ENCODE measurements around the gene QARS1. TPM values are rescaled to one million over a fixed set of nuclear protein-coding genes. Genes with fewer than 3 reads are reported as not detected.
A peak's percentile ranks its signal among the peaks of the same experiment; 100 is the strongest.

QARS1 gene
- total and polyA plus RNA-seq, 2 of the 13 experiments (the other 11 are each of a cell fraction or from before 2014, with no cell fraction given) = 307 to 327 TPM

DNA sequence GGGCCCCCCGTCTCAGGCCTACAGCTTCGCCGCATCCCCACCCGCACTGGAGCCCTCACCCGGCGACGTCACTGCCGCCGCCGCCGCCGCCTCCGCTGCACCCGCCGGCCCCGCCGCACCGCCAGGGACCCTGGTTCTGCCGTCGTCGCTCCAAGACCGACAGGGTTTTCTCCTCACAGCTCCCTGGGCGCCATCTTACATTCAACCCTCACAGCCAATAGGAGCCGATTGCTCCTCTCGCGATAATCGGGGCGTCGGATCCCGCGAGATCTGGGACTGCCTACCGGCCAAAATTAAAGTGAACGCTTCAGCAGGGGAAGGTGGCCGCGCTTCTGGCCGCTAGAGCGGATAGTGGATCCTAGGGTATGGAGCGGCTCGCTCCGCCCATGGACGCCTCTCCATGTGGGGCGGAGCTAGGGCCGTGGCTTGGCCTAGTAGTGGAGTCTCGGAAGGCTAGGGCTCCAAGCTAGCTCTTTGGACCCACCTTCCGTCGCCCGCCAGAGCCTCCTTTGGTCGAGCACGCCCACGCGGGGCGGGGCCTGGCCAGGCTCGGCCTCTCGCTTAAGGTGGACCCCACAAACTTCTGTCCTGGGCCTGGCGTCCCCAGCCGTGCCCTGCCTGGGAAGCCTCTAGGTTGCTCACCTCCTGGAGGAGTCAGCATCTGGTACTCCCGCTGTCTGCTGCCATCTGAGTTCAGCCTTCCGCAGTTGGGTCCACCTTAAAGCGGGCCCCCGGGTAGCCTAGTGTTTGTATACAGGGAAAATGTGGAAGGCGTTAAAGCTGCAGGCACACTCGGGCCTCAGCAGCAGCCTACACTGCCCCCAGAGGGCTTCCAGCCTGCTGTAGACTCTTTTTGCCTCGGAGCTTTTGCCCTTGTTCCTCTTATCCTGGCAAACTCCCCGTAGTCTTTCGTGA is 10.4 kb downstream of the QARS1 start, which contains the start of gene QRICH1 (continued):
- TF ChIP-seq ZNF761 (CRISPR knock-in tag; conservative IDR thresholded peaks at IDR 0.05) (no peak; the same call in none of the 2 replicates), CCDC6 (CRISPR knock-in tag; IDR thresholded peaks at IDR 0.05) (no peak), BHLHE40 (IDR thresholded peaks at IDR 0.05; ENCODE audit: low read length) (no peak), MED1 (CRISPR knock-in tag; IDR thresholded peaks at IDR 0.05) (peak; percentile 60), ZNF572 (CRISPR knock-in tag; IDR thresholded peaks at IDR 0.05) (peak; percentile 4; the same call in 1 of the 2 replicates), HNRNPLL (IDR thresholded peaks at IDR 0.05; ENCODE audit: low read depth, low read length, poor library complexity, severe bottlenecking) (peak; percentile 73), TCF7 (IDR thresholded peaks at IDR 0.05; ENCODE audit: low read depth) (no peak), NCOA2 (CRISPR knock-in tag; IDR thresholded peaks at IDR 0.05) (no peak; the same call in 1 of the 2 replicates), ATM (IDR thresholded peaks at IDR 0.05; ENCODE audit: borderline replicate concordance) (no peak), ZNF713 (CRISPR knock-in tag; IDR thresholded peaks at IDR 0.05) (no peak), EHMT2 (IDR thresholded peaks at IDR 0.05; ENCODE audit: borderline replicate concordance, low read depth, low read length) (no peak), ZNF343 (CRISPR knock-in tag; IDR thresholded peaks at IDR 0.05) (no peak), ZEB1 (IDR thresholded peaks at IDR 0.05; ENCODE audit: insufficient replicate concordance, low read depth) (no peak), SAFB2 (CRISPR knock-in tag; IDR thresholded peaks at IDR 0.05; ENCODE audit: borderline replicate concordance, low read depth) (no peak), MIXL1 (CRISPR knock-in tag; IDR thresholded peaks at IDR 0.05) (no peak), KAT2B (IDR thresholded peaks at IDR 0.05; ENCODE audit: borderline replicate concordance, low read depth, low read length) (no peak), TOE1 (CRISPR knock-in tag; IDR thresholded peaks at IDR 0.05) (no peak), ZNF776 (CRISPR knock-in tag; IDR thresholded peaks at IDR 0.05) (no peak)
- TF ChIP-seq, protein P1, sequence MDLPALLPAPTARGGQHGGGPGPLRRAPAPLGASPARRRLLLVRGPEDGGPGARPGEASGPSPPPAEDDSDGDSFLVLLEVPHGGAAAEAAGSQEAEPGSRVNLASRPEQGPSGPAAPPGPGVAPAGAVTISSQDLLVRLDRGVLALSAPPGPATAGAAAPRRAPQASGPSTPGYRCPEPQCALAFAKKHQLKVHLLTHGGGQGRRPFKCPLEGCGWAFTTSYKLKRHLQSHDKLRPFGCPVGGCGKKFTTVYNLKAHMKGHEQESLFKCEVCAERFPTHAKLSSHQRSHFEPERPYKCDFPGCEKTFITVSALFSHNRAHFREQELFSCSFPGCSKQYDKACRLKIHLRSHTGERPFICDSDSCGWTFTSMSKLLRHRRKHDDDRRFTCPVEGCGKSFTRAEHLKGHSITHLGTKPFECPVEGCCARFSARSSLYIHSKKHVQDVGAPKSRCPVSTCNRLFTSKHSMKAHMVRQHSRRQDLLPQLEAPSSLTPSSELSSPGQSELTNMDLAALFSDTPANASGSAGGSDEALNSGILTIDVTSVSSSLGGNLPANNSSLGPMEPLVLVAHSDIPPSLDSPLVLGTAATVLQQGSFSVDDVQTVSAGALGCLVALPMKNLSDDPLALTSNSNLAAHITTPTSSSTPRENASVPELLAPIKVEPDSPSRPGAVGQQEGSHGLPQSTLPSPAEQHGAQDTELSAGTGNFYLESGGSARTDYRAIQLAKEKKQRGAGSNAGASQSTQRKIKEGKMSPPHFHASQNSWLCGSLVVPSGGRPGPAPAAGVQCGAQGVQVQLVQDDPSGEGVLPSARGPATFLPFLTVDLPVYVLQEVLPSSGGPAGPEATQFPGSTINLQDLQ (CRISPR knock-in tag; IDR thresholded peaks at IDR 0.05) = no peak; the same call in 1 of the 2 replicates
- TF ChIP-seq, protein P2, sequence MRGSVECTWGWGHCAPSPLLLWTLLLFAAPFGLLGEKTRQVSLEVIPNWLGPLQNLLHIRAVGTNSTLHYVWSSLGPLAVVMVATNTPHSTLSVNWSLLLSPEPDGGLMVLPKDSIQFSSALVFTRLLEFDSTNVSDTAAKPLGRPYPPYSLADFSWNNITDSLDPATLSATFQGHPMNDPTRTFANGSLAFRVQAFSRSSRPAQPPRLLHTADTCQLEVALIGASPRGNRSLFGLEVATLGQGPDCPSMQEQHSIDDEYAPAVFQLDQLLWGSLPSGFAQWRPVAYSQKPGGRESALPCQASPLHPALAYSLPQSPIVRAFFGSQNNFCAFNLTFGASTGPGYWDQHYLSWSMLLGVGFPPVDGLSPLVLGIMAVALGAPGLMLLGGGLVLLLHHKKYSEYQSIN (CRISPR knock-in tag; IDR thresholded peaks at IDR 0.05; ENCODE audit: borderline replicate concordance) = no peak
- TF ChIP-seq, protein P3, sequence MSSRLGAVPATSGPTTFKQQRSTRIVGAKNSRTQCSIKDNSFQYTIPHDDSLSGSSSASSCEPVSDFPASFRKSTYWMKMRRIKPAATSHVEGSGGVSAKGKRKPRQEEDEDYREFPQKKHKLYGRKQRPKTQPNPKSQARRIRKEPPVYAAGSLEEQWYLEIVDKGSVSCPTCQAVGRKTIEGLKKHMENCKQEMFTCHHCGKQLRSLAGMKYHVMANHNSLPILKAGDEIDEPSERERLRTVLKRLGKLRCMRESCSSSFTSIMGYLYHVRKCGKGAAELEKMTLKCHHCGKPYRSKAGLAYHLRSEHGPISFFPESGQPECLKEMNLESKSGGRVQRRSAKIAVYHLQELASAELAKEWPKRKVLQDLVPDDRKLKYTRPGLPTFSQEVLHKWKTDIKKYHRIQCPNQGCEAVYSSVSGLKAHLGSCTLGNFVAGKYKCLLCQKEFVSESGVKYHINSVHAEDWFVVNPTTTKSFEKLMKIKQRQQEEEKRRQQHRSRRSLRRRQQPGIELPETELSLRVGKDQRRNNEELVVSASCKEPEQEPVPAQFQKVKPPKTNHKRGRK (CRISPR knock-in tag; IDR thresholded peaks at IDR 0.05) = no peak
